Glutamatergic neuron (in vitro differentiated cells): ENCODE measurements around the gene B3GAT3. TPM values are rescaled to one million over a fixed set of nuclear protein-coding genes. Genes with fewer than 3 reads are reported as not detected.
"Not testable (repeated sequence)": the region's sequence is repeated elsewhere in the genome, so short reads cannot be mapped to it uniquely, and the experiment has no call there.

Experiments
- DNase-seq: peaks from one replicate; pipeline ENCODE4 v3.0.0; 2022
- H3K27ac Mint-ChIP-seq: one replicate; pipeline ENCODE4 v1.8.0; 2020; ENCODE audit warnings: mild to moderate bottlenecking, mixed read lengths, inconsistent platforms; ENCODE audit not compliant: unreplicated experiment
- H3K27me3 Mint-ChIP-seq: one replicate; pipeline ENCODE4 v1.8.0; 2020; ENCODE audit warnings: mild to moderate bottlenecking, moderate library complexity, mixed read lengths, inconsistent platforms; ENCODE audit not compliant: unreplicated experiment
- H3K36me3 Mint-ChIP-seq: one replicate; pipeline ENCODE4 v1.8.0; 2020; ENCODE audit warnings: mild to moderate bottlenecking, mixed read lengths, inconsistent platforms; ENCODE audit not compliant: unreplicated experiment
- H3K4me1 Mint-ChIP-seq: one replicate; pipeline ENCODE4 v1.8.0; 2020; ENCODE audit warnings: mild to moderate bottlenecking, low read depth, mixed read lengths, inconsistent platforms; ENCODE audit not compliant: unreplicated experiment
- H3K4me3 Mint-ChIP-seq: one replicate; pipeline ENCODE4 v1.8.0; 2020; ENCODE audit warnings: mild to moderate bottlenecking, mixed read lengths, inconsistent platforms; ENCODE audit not compliant: unreplicated experiment
- H3K9me3 Mint-ChIP-seq: one replicate; pipeline ENCODE4 v1.8.0; 2020; ENCODE audit warnings: mild to moderate bottlenecking, moderate library complexity, mixed read lengths, inconsistent platforms; ENCODE audit not compliant: unreplicated experiment
- CTCF ChIP-seq: fragments of 200-600 bp; sonication (generic); IDR thresholded peaks from one replicate; pipeline ENCODE4 v1.5.0; 2021; ENCODE audit not compliant: partially characterized antibody, unreplicated experiment
- total RNA-seq: library from RNA; stranded (reverse); fragmentation: NEBNext Ultra II Directional; extraction: Animal tissue kit (Norgen Biotek cat#: 25700); gene quantifications from one replicate; pipeline ENCODE4 v1.2.1, GENCODE V29; 2021; ENCODE audit not compliant: unreplicated experiment

B3GAT3 gene
- total RNA-seq, 1 donor from 2014 or later: 71.6 TPM

GRCh38 chr11:62592146-62592815 lies 29.5 kb downstream of the B3GAT3 start:
- no peak for DNase-seq
- H3K27me3 Mint-ChIP-seq: no peaks in the 10 kb centered on the region
- no peaks in the 10 kb centered on the region for H3K36me3 Mint-ChIP-seq
- peak overlapping the region; percentile 99 for H3K4me3 Mint-ChIP-seq
- TF ChIP-seq CTCF: no peak
- peaks cover 16% of the 10 kb centered on the region for H3K4me1 Mint-ChIP-seq
- peaks cover 24% of the 10 kb centered on the region for H3K9me3 Mint-ChIP-seq
- peak overlapping the region; percentile 98 for H3K27ac Mint-ChIP-seq

DNA sequence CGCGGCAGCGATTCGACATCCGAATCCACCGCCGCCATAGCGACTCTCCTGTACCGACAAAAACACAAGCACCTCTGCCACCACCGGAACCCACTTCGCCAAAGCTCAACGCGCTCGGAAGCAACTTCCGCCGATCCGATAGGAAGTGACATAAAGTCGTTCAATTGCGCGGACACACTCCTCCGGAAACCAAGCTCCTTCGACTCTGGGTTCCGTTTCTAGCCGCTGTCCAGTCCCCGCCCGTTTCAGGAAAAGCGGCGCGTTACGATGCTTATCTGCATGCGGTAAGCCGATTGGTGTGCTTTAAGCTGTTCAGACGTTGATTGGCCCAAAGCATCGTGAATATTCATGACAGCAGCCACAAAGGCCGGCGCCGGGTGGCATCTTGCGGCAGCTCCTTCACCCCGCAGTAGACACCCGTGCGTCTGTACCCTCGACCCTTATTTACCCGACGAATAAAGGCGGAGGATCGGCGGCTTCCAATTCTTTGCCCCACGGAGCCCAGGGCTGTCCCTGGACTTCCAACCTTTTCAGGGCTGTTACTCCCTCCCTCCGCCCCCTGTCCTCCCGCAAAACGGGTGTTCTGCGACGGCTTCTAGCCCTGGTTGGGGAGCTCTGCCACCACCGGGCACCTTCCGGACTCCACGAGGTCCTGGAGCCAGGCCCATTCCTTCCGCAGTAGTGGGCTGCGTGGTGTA lies 30.2 kb downstream of the B3GAT3 start, which contains the start of gene TUT1:
Gene TUT1 (minus strand): TSS at position 76 of the 698 bp plus-strand sequence. CDS start 38 bp downstream, at position 38.
- no peak for TF ChIP-seq CTCF
- peaks cover 16% of the 10 kb centered on the region for H3K4me1 Mint-ChIP-seq
- H3K9me3 Mint-ChIP-seq: peaks cover 24% of the 10 kb centered on the region
- H3K27ac Mint-ChIP-seq: peak within 1 kb of the TSS; percentile 98
- peak within 1 kb of the TSS; percentile 99 for H3K4me3 Mint-ChIP-seq
- DNase-seq: peak; percentile 92
- H3K36me3 Mint-ChIP-seq: no peaks in the 10 kb centered on the region
- H3K27me3 Mint-ChIP-seq: no peaks in the 10 kb centered on the region

DNA sequence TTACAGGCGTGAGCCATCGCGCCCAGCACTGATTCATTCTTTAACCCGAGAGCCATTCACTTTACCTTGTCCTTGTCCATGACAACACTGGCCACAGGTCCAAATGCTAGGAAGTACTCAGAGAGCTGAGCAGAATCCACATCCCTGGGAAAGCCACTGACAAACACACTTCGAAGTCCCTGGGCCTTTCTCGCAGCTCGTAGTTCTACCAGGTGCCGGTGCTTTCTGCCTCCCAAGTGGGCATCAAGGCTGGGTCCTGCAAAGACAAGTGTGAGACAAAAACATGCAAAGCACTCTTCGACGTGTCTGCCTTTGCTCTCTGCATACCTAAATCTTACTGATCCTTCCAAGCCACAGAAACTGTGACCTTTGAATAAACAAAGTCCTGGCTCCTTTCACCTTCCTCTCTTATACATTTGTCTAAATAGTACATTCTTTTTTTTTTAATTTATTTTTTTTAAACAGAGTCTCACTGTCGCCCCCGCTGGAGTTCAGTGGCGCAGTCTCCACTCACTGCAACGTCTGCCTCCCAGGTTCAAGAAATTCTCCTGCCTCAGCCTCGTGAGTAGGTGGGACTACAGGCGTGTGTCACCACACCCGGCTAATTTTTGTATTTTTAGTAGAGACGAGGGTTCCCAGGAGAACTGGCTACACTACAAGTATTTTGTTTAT lies 32.7 kb downstream of the B3GAT3 start:
- Mint-ChIP-seq H3K4me1 (peaks cover 16% of the 10 kb centered on the region), H3K36me3 (no peaks in the 10 kb centered on the region), H3K4me3 (no peak overlapping the region), H3K27ac (no peak overlapping the region), H3K9me3 (peaks cover 20% of the 10 kb centered on the region), H3K27me3 (no peaks in the 10 kb centered on the region)
- no peak for DNase-seq
- TF ChIP-seq CTCF: no peak

DNA sequence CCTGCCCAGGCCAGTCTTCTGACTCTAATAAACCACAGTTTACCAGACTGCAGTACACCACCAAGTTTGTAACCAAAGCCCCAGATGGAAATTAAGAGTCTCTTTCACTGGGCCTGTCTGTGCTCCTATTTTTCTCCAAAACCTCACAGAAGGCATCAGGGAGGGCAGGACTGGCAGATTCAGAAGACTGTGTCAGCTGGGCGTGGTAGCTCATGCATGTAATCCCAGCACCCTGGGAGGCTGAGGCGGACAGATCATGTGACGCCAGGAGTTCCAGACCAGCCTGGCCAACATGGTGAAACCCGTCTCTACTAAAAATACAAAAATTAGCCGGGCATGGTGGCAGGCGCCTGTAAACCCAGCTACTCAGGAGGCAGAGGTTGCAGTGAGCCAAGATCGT lies 36.4 kb downstream of the B3GAT3 start:
- H3K27ac Mint-ChIP-seq, DNase-seq, H3K36me3 Mint-ChIP-seq, H3K4me1 Mint-ChIP-seq, H3K27me3 Mint-ChIP-seq, H3K9me3 Mint-ChIP-seq, H3K4me3 Mint-ChIP-seq: not testable (repeated sequence)

- not testable (repeated sequence) for DNase-seq, H3K9me3 Mint-ChIP-seq, H3K27ac Mint-ChIP-seq, H3K4me1 Mint-ChIP-seq, H3K36me3 Mint-ChIP-seq, H3K27me3 Mint-ChIP-seq, H3K4me3 Mint-ChIP-seq
Observed at GRCh38 chr11:62581735-62582134, 40.1 kb downstream of the B3GAT3 start.
